SK-N-SH (cell line): ENCODE results near the gene INIP. TPM values are rescaled to one million over a fixed set of nuclear protein-coding genes. Genes with fewer than 3 reads are reported as not detected.

ENCODE experiments used
- CTCF ChIA-PET: fragments of 300-600, 350-600 bp; formaldehyde crosslinking; extraction: SDS; loops from one replicate; lab custom pipeline; 2021; lab: Yijun Ruan, JAX
- POLR2A ChIA-PET: fragments of 350-600 bp; sonication (Branson Sonifier 250); formaldehyde crosslinking; extraction: SDS; loops from one replicate; lab custom pipeline; 2020; ENCODE audit warnings: antibody characterized with exemption, inconsistent platforms; lab: Yijun Ruan, JAX
- DNase-seq: peaks from one replicate; pipeline ENCODE4 v3.0.0; 2012
- H2AFZ ChIP-seq: fragments of 200-600 bp; sonication (generic); 2 replicates; pipeline ENCODE4 v1.8.1; 2016; ENCODE audit warnings: antibody characterized with exemption, mild to moderate bottlenecking, low read depth
- H3F3A ChIP-seq: fragments of 200-600 bp; sonication (generic); replicated peaks from 2 replicates; pipeline ENCODE3; 2016; ENCODE audit warnings: antibody characterized with exemption, mild to moderate bottlenecking; ENCODE audit not compliant: insufficient read depth
- H3K27ac ChIP-seq, 2 experiments: fragments of 200-500 bp in 1 of 2; fragments of 200-600 bp in 1 of 2; sonication (Bioruptor generic) in 1 of 2; sonication (generic), shearing (Covaris generic) in 1 of 2; 2 replicates each; pipeline versions ENCODE4 v1.5.1 to v1.6.1; 2014 to 2016; ENCODE audit warnings: low read depth in 2 of 2, inconsistent platforms in 1 of 2, low read length in 1 of 2, mild to moderate bottlenecking in 1 of 2, mixed read lengths in 1 of 2
- H3K27me3 ChIP-seq: fragments of 200-600 bp; sonication (generic), shearing (Covaris generic); 2 replicates; pipeline ENCODE4 v1.6.1; 2016; ENCODE audit warnings: mixed run types; ENCODE audit not compliant: insufficient read depth
- H3K36me3 ChIP-seq, 2 experiments: fragments of 200-500 bp in 1 of 2; fragments of 200-600 bp in 1 of 2; sonication (Bioruptor generic) in 1 of 2; sonication (generic) in 1 of 2; replicated peaks in 1 of 2; 2 replicates each; pipeline versions ENCODE3 to v1.5.1; 2014 to 2016; ENCODE audit warnings: low read length in 1 of 2, mild to moderate bottlenecking in 1 of 2; ENCODE audit not compliant: insufficient read depth in 2 of 2, control insufficient read depth in 1 of 2
- H3K4me1 ChIP-seq, 2 experiments: fragments of 200-500 bp in 1 of 2; fragments of 200-600 bp in 1 of 2; sonication (Bioruptor generic) in 1 of 2; sonication (generic), shearing (Covaris generic) in 1 of 2; 2 replicates each; pipeline versions ENCODE4 v1.5.1 to v1.6.1; 2014 to 2016; ENCODE audit warnings: low read depth in 1 of 2, low read length in 1 of 2, mixed run types in 1 of 2; ENCODE audit not compliant: insufficient read depth in 2 of 2, control insufficient read depth in 1 of 2
- H3K4me2 ChIP-seq: fragments of 200-600 bp; sonication (generic), shearing (Covaris generic); 2 replicates; pipeline ENCODE4 v1.6.1; 2017; ENCODE audit warnings: mixed run types
- H3K4me3 ChIP-seq, 2 experiments: fragments of 200-500 bp in 1 of 2; fragments of 200-600 bp in 1 of 2; sonication (Bioruptor generic) in 1 of 2; sonication (generic), shearing (Covaris generic) in 1 of 2; 2 replicates each; pipeline versions ENCODE4 v1.5.1 to v1.8.1; 2014 to 2016; ENCODE audit warnings: low read depth in 2 of 2, inconsistent platforms in 1 of 2, low read length in 1 of 2, mild to moderate bottlenecking in 1 of 2, mixed read lengths in 1 of 2, moderate library complexity in 1 of 2
- H3K79me2 ChIP-seq: fragments of 200-600 bp; sonication (generic); 2 replicates; pipeline ENCODE4 v1.8.1; 2017; ENCODE audit warnings: mild to moderate bottlenecking; ENCODE audit not compliant: insufficient read depth
- H3K9ac ChIP-seq: fragments of 200-600 bp; sonication (generic); 2 replicates; pipeline ENCODE4 v1.6.1; 2017; ENCODE audit warnings: mixed run types
- H3K9me2 ChIP-seq: fragments of 200-600 bp; sonication (generic); 2 replicates; pipeline ENCODE4 v1.6.1; 2017; ENCODE audit warnings: mixed run types
- H3K9me3 ChIP-seq: fragments of 200-600 bp; sonication (generic); 2 replicates; pipeline ENCODE4 v1.6.1; 2017; ENCODE audit warnings: mixed run types, mild to moderate bottlenecking, moderate library complexity
- H4K20me1 ChIP-seq: fragments of 200-600 bp; sonication (generic); 2 replicates; pipeline ENCODE4 v1.6.1; 2017; ENCODE audit warnings: mild to moderate bottlenecking, mixed run types; ENCODE audit not compliant: insufficient read depth
- EP300 ChIP-seq, 2 experiments: IDR thresholded peaks; 2 replicates each; pipeline versions ENCODE4 v1.4.0 to v1.6.1; 2012; ENCODE audit warnings: borderline replicate concordance in 1 of 2, low read depth in 1 of 2, low read length in 1 of 2
- EZH2phosphoT487 ChIP-seq: fragments of 200-600 bp; sonication (generic); IDR thresholded peaks from 2 replicates; pipeline ENCODE4 v1.6.1; 2017; ENCODE audit warnings: low read depth, mixed run types, mild to moderate bottlenecking, antibody characterized with exemption, moderate library complexity, borderline replicate concordance
- JUND ChIP-seq: IDR thresholded peaks from 2 replicates; pipeline ENCODE4 v1.4.0; 2012
- MAX ChIP-seq: IDR thresholded peaks from 2 replicates; pipeline ENCODE4 v1.4.0; 2012; ENCODE audit warnings: low read depth
- MXI1 ChIP-seq: IDR thresholded peaks from 2 replicates; pipeline ENCODE4 v1.6.1; 2012; ENCODE audit warnings: mild to moderate bottlenecking, low read depth, low read length, improper control_type of control experiment
- NFIC ChIP-seq: IDR thresholded peaks from 2 replicates; pipeline ENCODE4 v1.4.0; 2012; ENCODE audit warnings: borderline replicate concordance
- POLR2AphosphoS5 ChIP-seq: IDR thresholded peaks from 2 replicates; pipeline ENCODE4 v1.6.1; 2012; ENCODE audit warnings: low read depth, low read length
- RCOR1 ChIP-seq: fragments of 150-350 bp; IDR thresholded peaks from 2 replicates; pipeline ENCODE4 v1.6.1; 2017; ENCODE audit warnings: antibody characterized with exemption, low read length
- SMC3 ChIP-seq: IDR thresholded peaks from 2 replicates; pipeline ENCODE4 v1.6.1; 2012; ENCODE audit warnings: low read depth, low read length, improper control_type of control experiment
- TCF12 ChIP-seq: IDR thresholded peaks from 2 replicates; pipeline ENCODE4 v1.4.0; 2012
- WGBS: methylation state at CpG from one replicate; pipeline ENCODE4 v1.1.6; 2017; ENCODE audit warnings: low lambda C conversion rate; 5-methylcytosine and 5-hydroxymethylcytosine counted together
- polyA plus RNA-seq, 3 experiments: library from polyadenylated mRNA; depleted of rRNA; stranded (reverse); fragments of >200 nt; gene quantifications; 2 replicates each; pipeline ENCODE4 v1.2.3, GENCODE V29; 2012
- TF ChIP-seq, protein P1 (sequence below): IDR thresholded peaks from 2 replicates; pipeline ENCODE4 v1.6.1; 2012; ENCODE audit warnings: mild to moderate bottlenecking, low read depth, low read length, moderate library complexity
- TF ChIP-seq, protein P2 (sequence below): IDR thresholded peaks from 2 replicates; pipeline ENCODE4 v1.4.0; 2012; ENCODE audit warnings: low read depth, borderline replicate concordance

The INIP gene
- polyA plus RNA-seq, 1 of the 3 experiments (the other 2 are of a cell fraction): 7.9 TPM

GRCh38 chr9:112720113-112720780, 2.3 kb upstream of the INIP start:
- no peak for DNase-seq
- Histone ChIP-seq H3K9ac (no peak overlapping the region), H2AFZ (no peak overlapping the region), H3K79me2 (peaks cover 23% of the 10 kb centered on the region), H3K27me3 (no peaks in the 10 kb centered on the region), H3K9me2 (no peaks in the 10 kb centered on the region), H3K9me3 (no peaks in the 10 kb centered on the region), H3F3A (peaks cover 22% of the 10 kb centered on the region), H3K4me2 (no peak overlapping the region), H4K20me1 (no peaks in the 10 kb centered on the region), H3K4me1 (peaks cover 0 to 8% of the 10 kb centered on the region in 2 experiments; a peak in 2 of 4 replicates), H3K36me3 (no peaks in the 10 kb centered on the region), H3K27ac (no peak overlapping the region), H3K4me3 (no peak overlapping the region)
- POLR2A ChIA-PET: no interaction called here
- WGBS: 92% methylated on average over 4 of the region's 4 CpGs
- no peak for TF ChIP-seq RCOR1
- TF ChIP-seq, protein P1, sequence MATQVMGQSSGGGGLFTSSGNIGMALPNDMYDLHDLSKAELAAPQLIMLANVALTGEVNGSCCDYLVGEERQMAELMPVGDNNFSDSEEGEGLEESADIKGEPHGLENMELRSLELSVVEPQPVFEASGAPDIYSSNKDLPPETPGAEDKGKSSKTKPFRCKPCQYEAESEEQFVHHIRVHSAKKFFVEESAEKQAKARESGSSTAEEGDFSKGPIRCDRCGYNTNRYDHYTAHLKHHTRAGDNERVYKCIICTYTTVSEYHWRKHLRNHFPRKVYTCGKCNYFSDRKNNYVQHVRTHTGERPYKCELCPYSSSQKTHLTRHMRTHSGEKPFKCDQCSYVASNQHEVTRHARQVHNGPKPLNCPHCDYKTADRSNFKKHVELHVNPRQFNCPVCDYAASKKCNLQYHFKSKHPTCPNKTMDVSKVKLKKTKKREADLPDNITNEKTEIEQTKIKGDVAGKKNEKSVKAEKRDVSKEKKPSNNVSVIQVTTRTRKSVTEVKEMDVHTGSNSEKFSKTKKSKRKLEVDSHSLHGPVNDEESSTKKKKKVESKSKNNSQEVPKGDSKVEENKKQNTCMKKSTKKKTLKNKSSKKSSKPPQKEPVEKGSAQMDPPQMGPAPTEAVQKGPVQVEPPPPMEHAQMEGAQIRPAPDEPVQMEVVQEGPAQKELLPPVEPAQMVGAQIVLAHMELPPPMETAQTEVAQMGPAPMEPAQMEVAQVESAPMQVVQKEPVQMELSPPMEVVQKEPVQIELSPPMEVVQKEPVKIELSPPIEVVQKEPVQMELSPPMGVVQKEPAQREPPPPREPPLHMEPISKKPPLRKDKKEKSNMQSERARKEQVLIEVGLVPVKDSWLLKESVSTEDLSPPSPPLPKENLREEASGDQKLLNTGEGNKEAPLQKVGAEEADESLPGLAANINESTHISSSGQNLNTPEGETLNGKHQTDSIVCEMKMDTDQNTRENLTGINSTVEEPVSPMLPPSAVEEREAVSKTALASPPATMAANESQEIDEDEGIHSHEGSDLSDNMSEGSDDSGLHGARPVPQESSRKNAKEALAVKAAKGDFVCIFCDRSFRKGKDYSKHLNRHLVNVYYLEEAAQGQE: no peak
- no peak for TF ChIP-seq JUND
- TF ChIP-seq MAX: no peak
- no peak for TF ChIP-seq TCF12
- TF ChIP-seq, protein P2, sequence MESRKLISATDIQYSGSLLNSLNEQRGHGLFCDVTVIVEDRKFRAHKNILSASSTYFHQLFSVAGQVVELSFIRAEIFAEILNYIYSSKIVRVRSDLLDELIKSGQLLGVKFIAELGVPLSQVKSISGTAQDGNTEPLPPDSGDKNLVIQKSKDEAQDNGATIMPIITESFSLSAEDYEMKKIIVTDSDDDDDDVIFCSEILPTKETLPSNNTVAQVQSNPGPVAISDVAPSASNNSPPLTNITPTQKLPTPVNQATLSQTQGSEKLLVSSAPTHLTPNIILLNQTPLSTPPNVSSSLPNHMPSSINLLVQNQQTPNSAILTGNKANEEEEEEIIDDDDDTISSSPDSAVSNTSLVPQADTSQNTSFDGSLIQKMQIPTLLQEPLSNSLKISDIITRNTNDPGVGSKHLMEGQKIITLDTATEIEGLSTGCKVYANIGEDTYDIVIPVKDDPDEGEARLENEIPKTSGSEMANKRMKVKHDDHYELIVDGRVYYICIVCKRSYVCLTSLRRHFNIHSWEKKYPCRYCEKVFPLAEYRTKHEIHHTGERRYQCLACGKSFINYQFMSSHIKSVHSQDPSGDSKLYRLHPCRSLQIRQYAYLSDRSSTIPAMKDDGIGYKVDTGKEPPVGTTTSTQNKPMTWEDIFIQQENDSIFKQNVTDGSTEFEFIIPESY: no peak
- TF ChIP-seq EZH2phosphoT487: no peak
- no peak for TF ChIP-seq POLR2AphosphoS5
- no peak for TF ChIP-seq EP300 (IDR thresholded peaks at IDR 0.05; ENCODE audit: borderline replicate concordance in 1 of 2, low read depth in 1 of 2, low read length in 1 of 2)
- no peak for TF ChIP-seq MXI1
- no peak for TF ChIP-seq SMC3
- no peak for TF ChIP-seq NFIC
- CTCF ChIA-PET: no interaction called here
